H9 (cell line): ENCODE results near the gene SEPTIN5. TPM values are rescaled to one million over a fixed set of nuclear protein-coding genes. Genes with fewer than 3 reads are reported as not detected.

Experiments used
- DNase-seq: peaks from one replicate; pipeline ENCODE4 v3.0.0-alpha.2; 2017
- H2AFZ ChIP-seq: one replicate; pipeline ENCODE4 v1.6.1; 2013; ENCODE audit warnings: mild to moderate bottlenecking, low read length, control low read depth, moderate library complexity
- H2AK5ac ChIP-seq: 2 replicates; pipeline ENCODE4 v1.6.1; 2013; ENCODE audit warnings: low read length, control low read depth, mixed read lengths; ENCODE audit not compliant: insufficient read length
- H2BK120ac ChIP-seq: one replicate; pipeline ENCODE4 v1.6.1; 2013; ENCODE audit warnings: low read depth, mild to moderate bottlenecking, low read length, control low read depth, inconsistent platforms; ENCODE audit not compliant: poor library complexity, severe bottlenecking
- H2BK12ac ChIP-seq: 2 replicates; pipeline ENCODE4 v1.6.1; 2013; ENCODE audit warnings: low read length, control low read depth, mixed read lengths, low read depth; ENCODE audit not compliant: insufficient read length
- H2BK15ac ChIP-seq: 2 replicates; pipeline ENCODE4 v1.6.1; 2013; ENCODE audit warnings: low read depth, low read length, control low read depth
- H2BK20ac ChIP-seq: one replicate; pipeline ENCODE4 v1.6.1; 2013; ENCODE audit warnings: low read depth, mild to moderate bottlenecking, low read length, control low read depth, inconsistent platforms; ENCODE audit not compliant: poor library complexity, severe bottlenecking
- H2BK5ac ChIP-seq: 2 replicates; pipeline ENCODE4 v1.6.1; 2013; ENCODE audit warnings: low read length, control low read depth, mixed read lengths; ENCODE audit not compliant: insufficient read length
- H3K14ac ChIP-seq: 2 replicates; pipeline ENCODE4 v1.6.1; 2013; ENCODE audit warnings: low read length, control low read depth; ENCODE audit not compliant: insufficient read depth
- H3K18ac ChIP-seq: 2 replicates; pipeline ENCODE4 v1.6.1; 2013; ENCODE audit warnings: low read depth, mild to moderate bottlenecking, mixed read lengths, low read length, control low read depth; ENCODE audit not compliant: insufficient read length
- H3K23ac ChIP-seq: 2 replicates; pipeline ENCODE4 v1.6.1; 2013; ENCODE audit warnings: low read length, control low read depth, mixed read lengths, low read depth; ENCODE audit not compliant: insufficient read length
- H3K23me2 ChIP-seq: 2 replicates; pipeline ENCODE4 v1.6.1; 2013; ENCODE audit warnings: low read depth, mild to moderate bottlenecking, mixed read lengths, low read length, control low read depth; ENCODE audit not compliant: insufficient read length, poor library complexity, severe bottlenecking
- H3K27ac ChIP-seq: 2 replicates; pipeline ENCODE4 v1.5.1; 2013; ENCODE audit warnings: low read length, control low read depth, mixed read lengths, low read depth; ENCODE audit not compliant: insufficient read length
- H3K27me3 ChIP-seq: 2 replicates; pipeline ENCODE4 v1.6.1; 2013; ENCODE audit warnings: low read length, control low read depth, inconsistent platforms; ENCODE audit not compliant: insufficient read depth
- H3K4ac ChIP-seq: 2 replicates; pipeline ENCODE4 v1.6.1; 2013; ENCODE audit warnings: low read depth, mild to moderate bottlenecking, control low read depth, inconsistent platforms, low read length, moderate library complexity
- H3K4me1 ChIP-seq: 2 replicates; pipeline ENCODE4 v1.6.1; 2013; ENCODE audit warnings: low read length, control low read depth, inconsistent platforms; ENCODE audit not compliant: insufficient read depth
- H3K4me2 ChIP-seq: 2 replicates; pipeline ENCODE4 v1.6.1; 2013; ENCODE audit warnings: low read length, control low read depth, mixed read lengths; ENCODE audit not compliant: insufficient read length, insufficient read depth
- H3K56ac ChIP-seq: 2 replicates; pipeline ENCODE4 v1.6.1; 2013; ENCODE audit warnings: low read depth, mild to moderate bottlenecking, mixed read lengths, low read length, control low read depth; ENCODE audit not compliant: insufficient read length
- H3K79me1 ChIP-seq: 2 replicates; pipeline ENCODE4 v1.6.1; 2013; ENCODE audit warnings: low read depth, mild to moderate bottlenecking, moderate library complexity, low read length, control low read depth, inconsistent platforms; ENCODE audit not compliant: insufficient read depth, poor library complexity, severe bottlenecking
- H3K79me2 ChIP-seq: 2 replicates; pipeline ENCODE4 v1.6.1; 2013; ENCODE audit warnings: low read length, control low read depth, inconsistent platforms; ENCODE audit not compliant: insufficient read depth
- H3K9ac ChIP-seq: 2 replicates; pipeline ENCODE4 v1.6.1; 2013; ENCODE audit warnings: low read length, control low read depth, mixed read lengths; ENCODE audit not compliant: insufficient read length; ENCODE audit errors: extremely low read depth
- H3K9me3 ChIP-seq: one replicate; pipeline ENCODE4 v1.6.1; 2013; ENCODE audit warnings: low read depth, low read length, inconsistent platforms; ENCODE audit not compliant: control insufficient read depth
- H3T11ph ChIP-seq: one replicate; pipeline ENCODE4 v1.6.1; 2013; ENCODE audit warnings: mild to moderate bottlenecking, low read length, control low read depth, inconsistent platforms
- H4K20me1 ChIP-seq: one replicate; pipeline ENCODE4 v1.6.1; 2013; ENCODE audit not compliant: control insufficient read depth, insufficient read length, insufficient read depth
- H4K5ac ChIP-seq: 2 replicates; pipeline ENCODE4 v1.6.1; 2013; ENCODE audit warnings: low read depth, mild to moderate bottlenecking, mixed read lengths, low read length, control low read depth; ENCODE audit not compliant: insufficient read length
- H4K8ac ChIP-seq: replicated peaks from 2 replicates; pipeline ENCODE4 v1.6.1; 2013; ENCODE audit warnings: low read length, control low read depth, mixed read lengths, low read depth; ENCODE audit not compliant: insufficient read length
- H4K91ac ChIP-seq: 2 replicates; pipeline ENCODE4 v1.6.1; 2013; ENCODE audit warnings: low read depth, mild to moderate bottlenecking, moderate library complexity, mixed read lengths, low read length, control low read depth; ENCODE audit not compliant: insufficient read length
- H3K27ac Mint-ChIP-seq, 3 experiments: 2 replicates in 2 of 3; 3 replicates in 1 of 3; pipeline ENCODE4 v1.8.0; 2020 to 2021; ENCODE audit warnings: mixed read lengths in 3 of 3, mild to moderate bottlenecking in 1 of 3, moderate library complexity in 1 of 3
- H3K27me3 Mint-ChIP-seq: 2 replicates; pipeline ENCODE4 v1.8.0; 2021; ENCODE audit warnings: low read depth, mild to moderate bottlenecking, moderate library complexity, mixed read lengths
- H3K36me3 Mint-ChIP-seq, 3 experiments: 2 replicates in 2 of 3; 3 replicates in 1 of 3; pipeline ENCODE4 v1.8.0; 2020 to 2021; ENCODE audit warnings: low read depth in 3 of 3, mixed read lengths in 3 of 3; ENCODE audit not compliant: insufficient read depth in 1 of 3
- H3K4me1 Mint-ChIP-seq, 2 experiments: 2 replicates each; pipeline ENCODE4 v1.8.0; 2020; ENCODE audit warnings: mixed read lengths in 2 of 2
- H3K4me3 Mint-ChIP-seq, 2 experiments: 2 replicates in 1 of 2; 3 replicates in 1 of 2; pipeline ENCODE4 v1.8.0; 2020 to 2021; ENCODE audit warnings: mild to moderate bottlenecking in 2 of 2, mixed read lengths in 2 of 2, moderate library complexity in 1 of 2
- H3K9me3 Mint-ChIP-seq, 2 experiments: 2 replicates in 1 of 2; 3 replicates in 1 of 2; pipeline ENCODE4 v1.8.0; 2020; ENCODE audit warnings: mild to moderate bottlenecking in 2 of 2, mixed read lengths in 2 of 2, moderate library complexity in 1 of 2
- WGBS: extraction: QIAGEN DNeasy Blood & Tissue Kit; methylation state at CpG from one replicate; pipeline ENCODE4 v1.1.7; 2013; ENCODE audit warnings: missing lambda C conversion rate, low lambda C conversion rate, mixed read lengths; ENCODE audit not compliant: insufficient read length; ENCODE audit errors: extremely low coverage; 5-methylcytosine and 5-hydroxymethylcytosine counted together
- total RNA-seq: library from RNA; stranded (reverse); gene quantifications from 2 replicates; pipeline ENCODE4 v1.2.1, GENCODE V29; 2021
- TF ChIP-seq, protein P1 (sequence below): fragments of 200-600 bp; sonication (generic); conservative IDR thresholded peaks from 3 replicates; pipeline ENCODE4 v1.8.0; 2021; ENCODE audit warnings: antibody characterized with exemption, mild to moderate bottlenecking

The SEPTIN5 gene
- total RNA-seq, 1 experiment from 2014 or later, result 17.8 TPM

DNA sequence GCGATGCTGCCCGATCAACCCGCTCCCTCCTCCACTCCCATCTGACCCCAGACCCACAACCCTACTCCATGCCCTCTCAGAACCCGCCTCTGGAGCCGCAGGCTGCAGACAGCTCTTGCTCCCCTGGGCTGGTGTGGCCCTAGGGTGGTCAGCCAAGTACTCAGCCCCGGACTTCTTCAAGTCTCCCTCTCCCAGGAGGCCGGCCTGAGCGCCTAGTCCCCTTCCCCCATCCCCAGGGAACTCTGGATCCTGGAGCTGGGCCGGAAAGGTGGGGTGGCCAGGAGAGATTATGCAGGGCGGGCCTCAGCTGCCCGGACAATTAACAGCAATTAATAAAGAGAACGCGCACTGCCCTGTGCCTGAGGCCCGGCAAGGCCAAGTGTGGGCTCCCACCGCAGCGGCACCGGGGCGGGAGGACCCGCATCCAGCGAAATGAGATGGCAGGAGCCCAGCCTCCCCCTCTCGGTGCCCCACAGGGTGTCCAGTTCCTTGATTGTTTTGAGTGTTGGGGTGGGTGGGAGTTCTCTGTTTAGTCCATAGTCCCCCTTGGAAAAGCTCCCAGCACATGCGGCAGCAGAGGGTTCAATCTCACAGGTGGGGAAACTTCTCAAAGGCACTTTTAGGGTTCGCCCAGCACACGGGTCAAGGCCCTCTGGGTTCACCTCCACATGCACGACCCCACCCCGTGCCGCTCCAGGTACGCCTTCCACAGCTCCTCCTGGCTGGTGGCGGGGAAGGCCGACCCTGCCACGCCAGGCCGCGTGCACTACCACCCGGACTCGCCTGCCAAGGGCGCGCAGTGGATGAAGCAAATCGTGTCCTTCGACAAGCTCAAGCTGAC lies 49.4 kb downstream of the SEPTIN5 start:
- Histone ChIP-seq H3K27ac (no peak overlapping the region), H3K27me3 (peaks cover 76% of the 10 kb centered on the region), H3K9ac (no peak overlapping the region), H3K9me3 (no peaks in the 10 kb centered on the region), H2BK15ac (no peak overlapping the region), H3K14ac (no peak overlapping the region), H3K56ac (no peak overlapping the region), H4K91ac (no peak overlapping the region), H3K23ac (no peak overlapping the region), H4K20me1 (peaks cover 3% of the 10 kb centered on the region), H4K8ac (no peak overlapping the region), H4K5ac (no peak overlapping the region), H2AK5ac (no peak overlapping the region), H3K4me1 (peaks cover 4% of the 10 kb centered on the region; the same call in 1 of the 2 replicates), H3T11ph (no peak overlapping the region), H3K4ac (no peak overlapping the region), H3K23me2 (peaks cover 4% of the 10 kb centered on the region), H2AFZ (no peak overlapping the region), H2BK120ac (no peak overlapping the region), H3K18ac (no peak overlapping the region), H2BK5ac (no peak overlapping the region), H3K4me2 (peak overlapping the region; percentile 35), H2BK12ac (no peak overlapping the region), H3K79me2 (no peaks in the 10 kb centered on the region), H3K79me1 (no peaks in the 10 kb centered on the region), H2BK20ac (no peak overlapping the region)
- Mint-ChIP-seq H3K36me3 (peaks cover 0 to 3% (median 0%) of the 10 kb centered on the region in 3 experiments; a peak in 2 of 7 replicates), H3K9me3 (peaks cover 5 to 9% of the 10 kb centered on the region in 2 experiments; a peak in 3 of 5 replicates), H3K27me3 (peaks cover 85% of the 10 kb centered on the region), H3K4me3 (peak overlapping the region in 1 of 2 experiments; percentile 38; a peak in 2 of 5 replicates), H3K27ac (no peak overlapping the region), H3K4me1 (peaks cover 16 to 52% of the 10 kb centered on the region in 2 experiments)
- DNase-seq, result no peak
- WGBS, result no CpG with 5 or more reads among the region's 39 CpGs
- TF ChIP-seq, protein P1, sequence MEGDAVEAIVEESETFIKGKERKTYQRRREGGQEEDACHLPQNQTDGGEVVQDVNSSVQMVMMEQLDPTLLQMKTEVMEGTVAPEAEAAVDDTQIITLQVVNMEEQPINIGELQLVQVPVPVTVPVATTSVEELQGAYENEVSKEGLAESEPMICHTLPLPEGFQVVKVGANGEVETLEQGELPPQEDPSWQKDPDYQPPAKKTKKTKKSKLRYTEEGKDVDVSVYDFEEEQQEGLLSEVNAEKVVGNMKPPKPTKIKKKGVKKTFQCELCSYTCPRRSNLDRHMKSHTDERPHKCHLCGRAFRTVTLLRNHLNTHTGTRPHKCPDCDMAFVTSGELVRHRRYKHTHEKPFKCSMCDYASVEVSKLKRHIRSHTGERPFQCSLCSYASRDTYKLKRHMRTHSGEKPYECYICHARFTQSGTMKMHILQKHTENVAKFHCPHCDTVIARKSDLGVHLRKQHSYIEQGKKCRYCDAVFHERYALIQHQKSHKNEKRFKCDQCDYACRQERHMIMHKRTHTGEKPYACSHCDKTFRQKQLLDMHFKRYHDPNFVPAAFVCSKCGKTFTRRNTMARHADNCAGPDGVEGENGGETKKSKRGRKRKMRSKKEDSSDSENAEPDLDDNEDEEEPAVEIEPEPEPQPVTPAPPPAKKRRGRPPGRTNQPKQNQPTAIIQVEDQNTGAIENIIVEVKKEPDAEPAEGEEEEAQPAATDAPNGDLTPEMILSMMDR, result no peak
